Measurements from ENCODE around the gene CA11. TPM values are rescaled to one million over a fixed set of nuclear protein-coding genes. Genes with fewer than 3 reads are reported as not detected.
"Not testable (repeated sequence)": the region's sequence is repeated elsewhere in the genome, so short reads cannot be mapped to it uniquely, and the experiment has no call there.

The CA11 gene
- total RNA-seq, 1 donor from 2014 or later: 9.1 TPM

DNA sequence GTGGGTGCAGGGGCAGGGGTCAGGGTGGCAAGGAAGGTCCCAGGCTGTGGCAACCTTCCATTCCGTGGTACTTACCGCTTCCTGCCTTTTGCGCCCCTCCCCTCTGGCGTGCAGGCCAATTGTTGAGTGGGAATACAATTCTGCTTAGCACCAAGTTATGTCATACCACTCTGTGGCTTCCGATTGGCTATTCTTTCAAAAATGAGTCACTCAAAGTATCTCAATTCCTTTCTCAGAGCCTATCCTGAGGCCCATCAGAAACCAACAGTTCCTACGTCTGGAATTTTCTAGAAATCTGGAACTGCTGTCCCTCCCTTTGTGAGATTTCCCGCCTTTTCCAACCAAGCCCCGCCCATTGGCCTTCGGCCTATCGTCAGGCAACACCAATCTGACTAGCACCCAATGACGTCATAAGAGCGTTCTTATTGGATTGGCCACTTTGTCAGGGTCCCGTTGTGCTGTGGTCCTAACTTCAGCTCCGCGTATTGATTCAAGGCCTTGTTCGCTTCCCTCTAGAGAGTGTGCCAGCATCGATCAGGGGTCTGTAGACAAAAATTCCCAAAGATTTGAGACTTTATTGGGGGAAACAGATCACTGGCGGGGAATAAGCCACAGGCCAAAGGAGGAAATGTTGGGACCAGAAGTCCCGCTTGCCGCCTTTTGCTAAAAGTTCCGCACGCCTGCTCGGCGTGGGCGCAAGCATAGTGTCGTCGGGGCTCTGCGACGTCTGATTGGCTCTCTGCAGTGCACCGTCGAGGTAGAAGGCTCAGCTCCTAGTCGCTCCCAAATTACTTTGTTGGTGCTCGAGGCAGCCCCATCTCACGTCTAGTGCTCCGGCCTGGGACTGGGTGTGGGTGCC, 15.1 kb upstream of the CA11 start:
- no peak overlapping the region for H3K27ac Mint-ChIP-seq (ENCODE audit: unreplicated experiment)
- H3K4me3 Mint-ChIP-seq (ENCODE audit: unreplicated experiment): no peak overlapping the region
- H3K4me1 Mint-ChIP-seq (ENCODE audit: low read depth): peaks cover 13% of the 10 kb centered on the region
- H3K36me3 Mint-ChIP-seq (ENCODE audit: low read depth): no peaks in the 10 kb centered on the region
- TF ChIP-seq, protein P1, sequence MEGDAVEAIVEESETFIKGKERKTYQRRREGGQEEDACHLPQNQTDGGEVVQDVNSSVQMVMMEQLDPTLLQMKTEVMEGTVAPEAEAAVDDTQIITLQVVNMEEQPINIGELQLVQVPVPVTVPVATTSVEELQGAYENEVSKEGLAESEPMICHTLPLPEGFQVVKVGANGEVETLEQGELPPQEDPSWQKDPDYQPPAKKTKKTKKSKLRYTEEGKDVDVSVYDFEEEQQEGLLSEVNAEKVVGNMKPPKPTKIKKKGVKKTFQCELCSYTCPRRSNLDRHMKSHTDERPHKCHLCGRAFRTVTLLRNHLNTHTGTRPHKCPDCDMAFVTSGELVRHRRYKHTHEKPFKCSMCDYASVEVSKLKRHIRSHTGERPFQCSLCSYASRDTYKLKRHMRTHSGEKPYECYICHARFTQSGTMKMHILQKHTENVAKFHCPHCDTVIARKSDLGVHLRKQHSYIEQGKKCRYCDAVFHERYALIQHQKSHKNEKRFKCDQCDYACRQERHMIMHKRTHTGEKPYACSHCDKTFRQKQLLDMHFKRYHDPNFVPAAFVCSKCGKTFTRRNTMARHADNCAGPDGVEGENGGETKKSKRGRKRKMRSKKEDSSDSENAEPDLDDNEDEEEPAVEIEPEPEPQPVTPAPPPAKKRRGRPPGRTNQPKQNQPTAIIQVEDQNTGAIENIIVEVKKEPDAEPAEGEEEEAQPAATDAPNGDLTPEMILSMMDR (IDR thresholded peaks at IDR 0.05): no peak
- H3K27me3 Mint-ChIP-seq (ENCODE audit: low read depth): no peaks in the 10 kb centered on the region
- DNase-seq (ENCODE audit: low spot score): no peak
- no peaks in the 10 kb centered on the region for H3K9me3 Mint-ChIP-seq (ENCODE audit: low read depth)

DNA sequence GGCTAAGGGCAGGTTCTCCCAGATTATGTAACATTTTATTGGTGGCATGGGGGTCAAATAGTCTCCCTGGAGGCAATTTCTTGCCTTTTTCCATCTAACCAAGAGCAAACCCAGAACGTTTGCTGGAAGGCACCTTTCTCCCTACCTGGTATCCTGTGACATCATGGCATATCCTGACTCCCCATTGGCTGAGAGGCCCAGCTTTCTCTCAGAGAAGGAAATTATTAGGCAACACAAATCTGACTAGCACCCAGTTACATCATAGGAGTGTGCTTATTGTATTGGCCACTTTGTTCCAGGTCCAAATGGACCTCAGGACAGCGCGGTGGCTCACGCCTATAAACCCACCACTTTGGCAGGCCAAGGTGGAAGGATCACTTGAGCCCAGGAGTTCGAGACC, 13.8 kb upstream of the CA11 start:
- DNase-seq (ENCODE audit: low spot score): no peak
- Mint-ChIP-seq H3K36me3 (ENCODE audit: low read depth) (no peaks in the 10 kb centered on the region), H3K9me3 (ENCODE audit: low read depth) (no peaks in the 10 kb centered on the region), H3K4me1 (ENCODE audit: low read depth) (peaks cover 13% of the 10 kb centered on the region), H3K27me3 (ENCODE audit: low read depth) (no peaks in the 10 kb centered on the region), H3K27ac (ENCODE audit: unreplicated experiment) (no peak overlapping the region), H3K4me3 (ENCODE audit: unreplicated experiment) (no peak overlapping the region)
- TF ChIP-seq, protein P1 (IDR thresholded peaks at IDR 0.05): no peak

DNA sequence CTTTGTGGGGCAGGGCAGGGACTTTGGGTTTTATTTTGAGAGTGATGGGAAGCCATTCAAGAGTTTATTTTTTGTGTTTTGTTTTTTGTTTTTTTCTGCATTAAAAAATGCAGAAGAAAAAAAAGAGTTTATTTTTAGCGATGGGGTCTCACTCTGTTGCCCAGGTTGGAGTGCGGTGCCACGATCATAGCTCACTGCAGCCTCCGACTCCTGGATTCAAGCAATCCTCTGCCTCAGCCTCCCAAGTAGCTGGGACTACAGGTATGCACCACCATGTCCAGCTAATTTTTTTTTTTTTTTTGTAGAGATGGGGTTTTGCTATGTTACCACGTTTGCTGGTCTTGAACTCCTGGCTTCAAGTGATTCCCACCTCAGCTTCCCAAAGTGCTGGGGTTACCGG, 12.5 kb upstream of the CA11 start:
- H3K27ac Mint-ChIP-seq (ENCODE audit: unreplicated experiment): no peak overlapping the region
- peaks cover 17% of the 10 kb centered on the region for H3K4me1 Mint-ChIP-seq (ENCODE audit: low read depth)
- H3K36me3 Mint-ChIP-seq (ENCODE audit: low read depth): no peaks in the 10 kb centered on the region
- DNase-seq (ENCODE audit: low spot score): no peak
- H3K27me3 Mint-ChIP-seq (ENCODE audit: low read depth): no peaks in the 10 kb centered on the region
- TF ChIP-seq, protein P1 (IDR thresholded peaks at IDR 0.05): no peak
- H3K4me3 Mint-ChIP-seq (ENCODE audit: unreplicated experiment): no peak overlapping the region
- H3K9me3 Mint-ChIP-seq (ENCODE audit: low read depth): no peaks in the 10 kb centered on the region

DNA sequence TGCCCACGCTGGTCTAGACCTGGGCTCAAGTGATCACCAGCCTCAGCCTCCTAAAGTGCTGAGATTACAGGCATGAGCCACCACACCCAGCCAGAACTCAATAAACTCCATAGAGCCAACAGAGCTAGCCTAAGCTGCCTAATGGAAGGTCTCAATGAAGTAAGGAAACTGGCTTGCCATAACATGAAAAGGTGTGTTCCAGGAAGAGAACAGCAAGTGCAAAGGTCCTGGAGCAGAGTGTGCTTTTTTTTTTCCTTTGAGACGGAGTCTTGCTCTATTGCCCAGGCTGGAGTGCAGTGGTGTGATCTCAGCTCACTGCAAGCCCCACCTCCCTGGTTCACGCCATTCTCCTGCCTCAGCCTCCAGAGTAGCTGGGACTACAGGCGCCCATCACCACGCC, 11.8 kb upstream of the CA11 start:
- peaks cover 17% of the 10 kb centered on the region for H3K4me1 Mint-ChIP-seq (ENCODE audit: low read depth)
- not testable (repeated sequence) for H3K36me3 Mint-ChIP-seq (ENCODE audit: low read depth); H3K27me3 Mint-ChIP-seq (ENCODE audit: low read depth); H3K4me3 Mint-ChIP-seq (ENCODE audit: unreplicated experiment); DNase-seq (ENCODE audit: low spot score); H3K9me3 Mint-ChIP-seq (ENCODE audit: low read depth); H3K27ac Mint-ChIP-seq (ENCODE audit: unreplicated experiment)

DNA sequence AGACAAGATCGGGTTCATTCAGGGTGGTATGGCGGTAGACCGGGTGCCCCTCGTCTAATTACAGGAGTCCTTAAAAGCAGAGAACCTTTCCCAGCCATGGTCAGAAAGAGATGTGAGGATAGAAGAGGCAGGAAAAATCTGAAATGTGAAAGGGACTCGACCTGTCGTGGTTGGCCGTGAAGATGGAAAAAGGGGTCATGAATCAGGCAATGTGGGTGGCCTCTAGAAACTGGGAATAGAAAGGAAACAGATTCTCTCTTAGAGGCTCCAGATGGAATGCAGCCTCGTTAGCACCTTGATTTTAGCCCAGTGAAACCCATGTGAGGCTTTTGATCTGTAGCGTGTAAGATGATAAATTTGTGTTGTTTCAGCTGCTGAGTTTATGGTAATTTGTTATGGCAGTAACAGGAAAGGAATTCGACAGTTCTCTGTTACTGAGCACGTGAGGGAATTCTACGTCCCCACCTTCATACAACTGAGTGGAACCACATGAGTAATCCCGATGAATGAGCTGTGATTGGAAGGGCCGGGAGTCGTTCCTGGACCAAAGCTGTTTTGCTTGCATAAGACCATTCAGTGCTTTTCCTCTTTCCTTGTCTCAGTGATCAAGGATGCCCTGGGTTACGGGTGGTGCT, 11.0 kb upstream of the CA11 start:
- TF ChIP-seq, protein P1 (IDR thresholded peaks at IDR 0.05): no peak
- no peaks in the 10 kb centered on the region for H3K27me3 Mint-ChIP-seq (ENCODE audit: low read depth)
- no peaks in the 10 kb centered on the region for H3K9me3 Mint-ChIP-seq (ENCODE audit: low read depth)
- peak overlapping the region; percentile 33 for H3K27ac Mint-ChIP-seq (ENCODE audit: unreplicated experiment)
- no peak overlapping the region for H3K4me3 Mint-ChIP-seq (ENCODE audit: unreplicated experiment)
- peaks cover 17% of the 10 kb centered on the region for H3K4me1 Mint-ChIP-seq (ENCODE audit: low read depth)
- H3K36me3 Mint-ChIP-seq (ENCODE audit: low read depth): no peaks in the 10 kb centered on the region
- no peak for DNase-seq (ENCODE audit: low spot score)

All from chondrocyte (in vitro differentiated cells).